ENCODE data around the gene SRP68. TPM values are rescaled to one million over a fixed set of nuclear protein-coding genes. Genes with fewer than 3 reads are reported as not detected.

Gene SRP68
- total and polyA plus RNA-seq, 2 donors (not counting 1 experiment from before 2014, with no cell fraction given), result 29.6 to 82.3 TPM

GRCh38 chr17:76005263-76006149 lies 66.8 kb downstream of the SRP68 start:
- Histone ChIP-seq H3K9me3 (ENCODE audit: control extremely low read depth in 1 of 3, control insufficient read depth in 2 of 3, insufficient read depth in 1 of 3, low read length in 2 of 3) (no peaks in the 10 kb centered on the region), H3K79me2 (ENCODE audit: control insufficient read depth, insufficient read depth, low read length) (no peaks in the 10 kb centered on the region), H3K27me3 (replicated peaks in 1 of 4; ENCODE audit: control extremely low read depth in 1 of 4, control insufficient read depth in 3 of 4, insufficient read depth in 4 of 4, low read length in 3 of 4) (no peaks in the 10 kb centered on the region), H4K20me1 (ENCODE audit: control insufficient read depth, insufficient read depth, low read length, poor library complexity, severe bottlenecking) (no peaks in the 10 kb centered on the region), H3K36me3 (replicated peaks in 1 of 2; ENCODE audit: control extremely low read depth in 1 of 2, control insufficient read depth in 1 of 2, extremely low read depth in 1 of 2, insufficient read depth in 2 of 2, low read length in 1 of 2) (no peaks in the 10 kb centered on the region), H3K4me2 (replicated peaks; ENCODE audit: low read depth, low read length, poor library complexity, severe bottlenecking) (no peak overlapping the region), H2AFZ (ENCODE audit: insufficient read depth, low read depth, low read length, poor library complexity, severe bottlenecking) (no peak overlapping the region), H3K9ac (ENCODE audit: low read length) (no peak overlapping the region), H3K4me1 (ENCODE audit: control insufficient read depth in 2 of 2, insufficient read depth in 2 of 2, low read length in 2 of 2) (peaks cover 0 to 3% of the 10 kb centered on the region in 2 donors), H3K4me3 (ENCODE audit: control extremely low read depth in 1 of 5, extremely low read depth in 1 of 5, insufficient read depth in 1 of 5, low read depth in 2 of 5, low read length in 4 of 5) (no peak overlapping the region), H3K27ac (ENCODE audit: low read length in 2 of 2) (no peak overlapping the region)
- WGBS (ENCODE audit: insufficient coverage), result 47% methylated on average over 16 of the region's 16 CpGs
- Mint-ChIP-seq H3K27me3 (no peaks in the 10 kb centered on the region), H3K4me3 (no peak overlapping the region), H3K4me1 (no peaks in the 10 kb centered on the region), H3K9me3 (ENCODE audit: insufficient read depth) (no peaks in the 10 kb centered on the region), H3K27ac (peak overlapping the region; percentile 56)
- no peak for TF ChIP-seq EZH2 (IDR thresholded peaks at IDR 0.05; ENCODE audit: borderline replicate concordance, insufficient read depth, low read depth, low read length, poor library complexity, severe bottlenecking)
- peak; percentile 85 for TF ChIP-seq CTCF (IDR thresholded peaks at IDR 0.05)
- POLR2A ChIA-PET, result interaction anchor here (1.3 kb wide), 1 partner anchor 27 kb away, joined by 3 read pairs; the partner anchor contains the start of gene ACOX1
- intact Hi-C loops (cut with micrococcal nuclease), result loop anchor here (1.0 to 10.0 kb wide), 4 partner anchors 26 to 251 kb away; partner anchors contain the start of genes ACOX1, FBF1, TEN1 and UNC13D
- CTCF ChIA-PET, result interaction anchor here (0.7 to 5.6 kb wide), 24 partner anchors 9 to 458 kb away, joined by 3 to 66 read pairs (median 4); partner anchors contain the start of genes ACOX1, GALK1, MRPL38 and TEN1
- ATAC-seq (ENCODE audit: low read depth) (peak; percentile 80), DNase-seq (peak; percentile 85)
